Keratinocyte (primary cell): ENCODE results near the gene UBE2QL1. TPM values are rescaled to one million over a fixed set of nuclear protein-coding genes. Genes with fewer than 3 reads are reported as not detected.

Experiments used
- DNase-seq: peaks from one replicate; pipeline ENCODE4 v3.0.0-alpha.2; 2011; ENCODE audit warnings: low read depth, missing footprints, low spot score
- FAIRE-seq: peaks from 2 replicates; lab custom pipeline; 2011; peaks lifted over from hg19 to GRCh38; lab: Jason Lieb, UNC
- H2AFZ ChIP-seq: 2 replicates; pipeline ENCODE4 v1.6.0; 2012; ENCODE audit warnings: low read length, control low read depth, inconsistent platforms; ENCODE audit not compliant: control insufficient read depth
- H3K27ac ChIP-seq: 2 replicates; pipeline ENCODE4 v1.5.1; 2011; ENCODE audit warnings: low read length; ENCODE audit not compliant: control insufficient read depth, insufficient read depth
- H3K27me3 ChIP-seq: 3 replicates; pipeline ENCODE4 v1.6.0; 2011; ENCODE audit warnings: low read length; ENCODE audit not compliant: control insufficient read depth, insufficient read depth; ENCODE audit errors: extremely low read depth
- H3K36me3 ChIP-seq, 2 experiments: 2 replicates in 1 of 2; 3 replicates in 1 of 2; pipeline ENCODE4 v1.5.1; 2011; ENCODE audit warnings: low read length in 2 of 2, mild to moderate bottlenecking in 1 of 2; ENCODE audit not compliant: control insufficient read depth in 2 of 2, insufficient read depth in 2 of 2; ENCODE audit errors: extremely low read depth in 1 of 2
- H3K4me1 ChIP-seq: 3 replicates; pipeline ENCODE4 v1.5.1; 2011; ENCODE audit warnings: low read length; ENCODE audit not compliant: control insufficient read depth, insufficient read depth; ENCODE audit errors: extremely low read depth
- H3K4me2 ChIP-seq: 3 replicates; pipeline ENCODE4 v1.6.0; 2011; ENCODE audit warnings: low read depth, low read length; ENCODE audit not compliant: control insufficient read depth, insufficient read depth; ENCODE audit errors: extremely low read depth
- H3K4me3 ChIP-seq, 3 experiments: fragments of 200-600 bp in 1 of 3; sonication (generic) in 1 of 3; 2 replicates in 2 of 3; 3 replicates in 1 of 3; pipeline ENCODE4 v1.5.1; 2011 to 2016; ENCODE audit warnings: low read length in 3 of 3, mild to moderate bottlenecking in 3 of 3, control low read depth in 2 of 3, inconsistent platforms in 1 of 3, low read depth in 1 of 3, mixed read lengths in 1 of 3, mixed run types in 1 of 3, moderate library complexity in 1 of 3; ENCODE audit not compliant: control insufficient read depth in 2 of 3, insufficient read depth in 2 of 3; ENCODE audit errors: extremely low read depth in 1 of 3
- H3K79me2 ChIP-seq: 2 replicates; pipeline ENCODE4 v1.6.0; 2012; ENCODE audit warnings: low read length; ENCODE audit not compliant: control insufficient read depth, insufficient read depth
- H3K9ac ChIP-seq: 3 replicates; pipeline ENCODE4 v1.6.0; 2011; ENCODE audit warnings: low read length; ENCODE audit not compliant: control insufficient read depth, insufficient read depth; ENCODE audit errors: extremely low read depth
- H3K9me1 ChIP-seq: 3 replicates; pipeline ENCODE4 v1.6.0; 2011; ENCODE audit warnings: low read length; ENCODE audit not compliant: control insufficient read depth, insufficient read depth; ENCODE audit errors: extremely low read depth
- H3K9me3 ChIP-seq: 2 replicates; pipeline ENCODE4 v1.5.1; 2012; ENCODE audit warnings: low read depth, low read length; ENCODE audit not compliant: control insufficient read depth
- H4K20me1 ChIP-seq: 3 replicates; pipeline ENCODE4 v1.6.0; 2011; ENCODE audit warnings: low read length; ENCODE audit not compliant: control insufficient read depth, insufficient read depth; ENCODE audit errors: extremely low read depth
- CTCF ChIP-seq, 3 experiments: IDR thresholded peaks in 1 of 3; conservative IDR thresholded peaks in 1 of 3; optimal IDR thresholded peaks in 1 of 3; 2 replicates in 2 of 3; 3 replicates in 1 of 3; pipeline versions ENCODE3 to v1.5.1; 2011; ENCODE audit warnings: low read length in 3 of 3, mild to moderate bottlenecking in 3 of 3, moderate library complexity in 2 of 3, control low read depth in 1 of 3, inconsistent platforms in 1 of 3; ENCODE audit not compliant: insufficient read depth in 2 of 3; ENCODE audit errors: extremely low read depth in 1 of 3
- EZH2 ChIP-seq: IDR thresholded peaks from one replicate; pipeline ENCODE4 v1.6.1; 2012; ENCODE audit warnings: inconsistent platforms, mild to moderate bottlenecking, low read length, moderate library complexity
- dilution Hi-C: fragments of 300-500 bp; cut with MboI; formaldehyde crosslinking; loops from one replicate; pipeline ENCODE4 v1.7.0; 2020; ENCODE audit warnings: low sequenced_read_pairs; ENCODE audit not compliant: extremely low pct_ligation_motif_present
- polyA plus RNA-seq, 5 experiments: library from polyadenylated mRNA; depleted of rRNA in 3 of 5; stranded (reverse) in 3 of 5; stranded (forward) in 1 of 5; unstranded in 1 of 5; fragments of >200 nt; gene quantifications; 1 replicate in 1 of 5; 2 replicates in 3 of 5; 3 replicates in 1 of 5; pipeline versions ENCODE4 v1.2.1 to v1.2.3, GENCODE V29; 2011 to 2012; ENCODE audit warnings: missing spikeins in 2 of 5, low read depth in 1 of 5, low replicate concordance in 1 of 5

Gene UBE2QL1
- polyA plus RNA-seq, 1 donor (not counting 4 experiments of a cell fraction or from before 2014, with no cell fraction given): not detected

GRCh38 chr5:6439588-6440550 lies 8.8 kb upstream of the UBE2QL1 start:
- dilution Hi-C loops: no loop called here
- Histone ChIP-seq H3K9ac (no peak overlapping the region), H2AFZ (no peak overlapping the region), H3K4me1 (peaks cover 5% of the 10 kb centered on the region), H3K9me1 (no peaks in the 10 kb centered on the region), H3K9me3 (no peaks in the 10 kb centered on the region), H3K79me2 (no peaks in the 10 kb centered on the region), H3K27ac (no peak overlapping the region), H4K20me1 (no peaks in the 10 kb centered on the region), H3K4me2 (peak overlapping the region; percentile 1), H3K4me3 (no peak overlapping the region), H3K36me3 (no peaks in the 10 kb centered on the region), H3K27me3 (no peaks in the 10 kb centered on the region)
- DNase-seq: no peak
- peak; percentile 9 for FAIRE-seq
- TF ChIP-seq CTCF (optimal IDR thresholded peaks at IDR 0.05 in 1 of 3, IDR thresholded peaks at IDR 0.05 in 1 of 3, conservative IDR thresholded peaks at IDR 0.05 in 1 of 3; ENCODE audit: extremely low read depth in 1 of 3, insufficient read depth in 2 of 3, low read length in 3 of 3) (no peak), EZH2 (no peak)

GRCh38 chr5:6442333-6442732 lies 6.3 kb upstream of the UBE2QL1 start:
- H3K4me2 ChIP-seq: no peak overlapping the region
- no peaks in the 10 kb centered on the region for H3K36me3 ChIP-seq
- dilution Hi-C loops: no loop called here
- H3K27me3 ChIP-seq: no peaks in the 10 kb centered on the region
- no peak overlapping the region for H3K27ac ChIP-seq
- H3K9ac ChIP-seq: no peak overlapping the region
- H3K79me2 ChIP-seq: no peaks in the 10 kb centered on the region
- DNase-seq (no peak), FAIRE-seq (no peak)
- no peaks in the 10 kb centered on the region for H4K20me1 ChIP-seq
- peaks cover 5% of the 10 kb centered on the region for H3K4me1 ChIP-seq
- no peak overlapping the region for H3K4me3 ChIP-seq
- no peaks in the 10 kb centered on the region for H3K9me1 ChIP-seq
- no peak overlapping the region for H2AFZ ChIP-seq
- no peak for TF ChIP-seq EZH2
- TF ChIP-seq CTCF (optimal IDR thresholded peaks at IDR 0.05 in 1 of 3, IDR thresholded peaks at IDR 0.05 in 1 of 3, conservative IDR thresholded peaks at IDR 0.05 in 1 of 3; ENCODE audit: extremely low read depth in 1 of 3, insufficient read depth in 2 of 3, low read length in 3 of 3): no peak
- no peaks in the 10 kb centered on the region for H3K9me3 ChIP-seq
